Measurements from ENCODE around the gene CDHR1. TPM values are rescaled to one million over a fixed set of nuclear protein-coding genes. Genes with fewer than 3 reads are reported as not detected.

Gene CDHR1
- total and polyA plus RNA-seq, 4 donors, result 0.07 to 0.51 (median 0.14) TPM

GRCh38 chr10:84236807-84237198 lies 42.5 kb downstream of the CDHR1 start:
- Histone ChIP-seq H3K4me1 (ENCODE audit: control insufficient read depth in 4 of 4, insufficient read depth in 4 of 4, low read length in 3 of 4) (no peaks in the 10 kb centered on the region), H3K9me3 (ENCODE audit: control insufficient read depth in 4 of 4, low read length in 3 of 4) (peaks cover 0 to 3% (median under 1%) of the 10 kb centered on the region in 4 donors), H3K27ac (ENCODE audit: low read depth in 1 of 2, low read length in 2 of 2) (no peak overlapping the region), H3K27me3 (ENCODE audit: control insufficient read depth in 4 of 4, insufficient read depth in 4 of 4, low read length in 3 of 4) (peaks cover 0 to 7% (median 3%) of the 10 kb centered on the region in 4 donors), H3K4me3 (ENCODE audit: low read depth in 1 of 3, low read length in 3 of 3) (no peak overlapping the region), H3K36me3 (ENCODE audit: control insufficient read depth in 4 of 4, insufficient read depth in 3 of 4, low read depth in 1 of 4, low read length in 3 of 4) (no peaks in the 10 kb centered on the region), H3K9ac (ENCODE audit: low read depth in 1 of 2, low read length in 2 of 2) (no peak overlapping the region)
- WGBS, result 81% methylated on average over 6 of the region's 6 CpGs
- no peak for DNase-seq (ENCODE audit: low spot score)
- no peak for TF ChIP-seq RAD21 (IDR thresholded peaks at IDR 0.05)

DNA sequence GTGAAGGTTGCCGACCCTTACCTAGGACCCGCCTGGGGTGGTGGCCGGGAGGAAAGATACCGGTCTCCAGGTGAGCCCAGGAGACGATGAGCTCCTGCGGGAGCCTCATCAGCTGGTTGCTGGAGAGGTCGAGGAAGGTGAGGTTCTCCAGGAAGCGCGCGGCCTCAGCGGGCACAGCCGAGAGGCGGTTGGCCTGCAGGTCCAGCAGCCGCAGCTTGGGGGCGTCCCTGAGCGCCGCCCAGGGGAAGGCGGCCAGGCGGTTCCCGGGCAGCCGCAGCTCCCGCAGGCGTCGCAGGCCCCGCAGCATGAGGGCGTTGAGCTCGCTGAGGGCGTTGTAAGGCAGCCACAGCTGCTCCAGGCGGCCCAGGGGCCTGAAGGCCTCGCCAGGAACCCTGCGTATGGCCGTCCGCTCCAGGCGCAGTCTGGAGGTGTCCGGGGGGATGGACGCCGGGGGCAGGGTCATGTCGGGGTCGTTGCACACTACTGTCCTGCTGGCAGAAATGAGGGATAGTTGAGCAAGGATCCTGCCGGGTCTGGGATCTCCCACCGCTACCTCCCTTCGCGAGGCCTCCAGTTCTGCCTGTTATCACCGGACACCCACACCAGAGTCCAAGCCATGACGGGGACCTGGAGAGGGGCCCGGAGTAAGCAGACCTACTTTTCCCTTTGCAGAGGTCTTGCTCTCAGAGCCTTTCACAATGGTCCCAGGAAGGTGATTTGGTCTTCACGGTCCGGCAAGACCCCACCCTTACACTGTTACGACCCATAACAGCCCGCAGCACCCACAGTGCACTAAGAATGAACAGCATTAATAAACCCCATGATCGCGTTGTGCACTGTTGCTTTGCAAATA lies 43.1 kb downstream of the CDHR1 start:
- DNase-seq (ENCODE audit: low spot score), result no peak

More for the DNA sequence above, 43.1 kb downstream of the CDHR1 start:
- TF ChIP-seq ATF3 (IDR thresholded peaks at IDR 0.05), result no peak
- TF ChIP-seq RXRA (IDR thresholded peaks at IDR 0.05), result no peak
- TF ChIP-seq NR2F2 (IDR thresholded peaks at IDR 0.05), result no peak
- TF ChIP-seq JUND (IDR thresholded peaks at IDR 0.05), result no peak
- no peak for TF ChIP-seq HNF4G (IDR thresholded peaks at IDR 0.05)
- no peak for TF ChIP-seq ZBTB33 (IDR thresholded peaks at IDR 0.05)
- no peak for TF ChIP-seq FOXA1 (IDR thresholded peaks at IDR 0.05)
- no peak for TF ChIP-seq HNF4A (conservative IDR thresholded peaks at IDR 0.05)
- no peak for TF ChIP-seq YY1 (IDR thresholded peaks at IDR 0.05)
- TF ChIP-seq TAF1 (conservative IDR thresholded peaks at IDR 0.05), result no peak
- TF ChIP-seq, protein P1, sequence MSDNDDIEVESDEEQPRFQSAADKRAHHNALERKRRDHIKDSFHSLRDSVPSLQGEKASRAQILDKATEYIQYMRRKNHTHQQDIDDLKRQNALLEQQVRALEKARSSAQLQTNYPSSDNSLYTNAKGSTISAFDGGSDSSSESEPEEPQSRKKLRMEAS (IDR thresholded peaks at IDR 0.05), result no peak
- no peak for TF ChIP-seq CTCF (IDR thresholded peaks at IDR 0.05; ENCODE audit: low read depth, low read length, missing input control)
- TF ChIP-seq EGR1 (IDR thresholded peaks at IDR 0.05; ENCODE audit: low read depth in 2 of 2), result no peak
- no peak for TF ChIP-seq RAD21 (IDR thresholded peaks at IDR 0.05)
- 48% methylated on average over 52 of the region's 52 CpGs for WGBS
- Histone ChIP-seq H3K4me1 (ENCODE audit: control insufficient read depth in 4 of 4, insufficient read depth in 4 of 4, low read length in 3 of 4) (no peaks in the 10 kb centered on the region), H3K36me3 (ENCODE audit: control insufficient read depth in 4 of 4, insufficient read depth in 3 of 4, low read depth in 1 of 4, low read length in 3 of 4) (no peaks in the 10 kb centered on the region), H3K27me3 (ENCODE audit: control insufficient read depth in 4 of 4, insufficient read depth in 4 of 4, low read length in 3 of 4) (peaks cover 0 to 7% (median 3%) of the 10 kb centered on the region in 4 donors), H3K9ac (ENCODE audit: low read depth in 1 of 2, low read length in 2 of 2) (no peak overlapping the region), H3K9me3 (ENCODE audit: control insufficient read depth in 4 of 4, low read length in 3 of 4) (peaks cover 0 to 3% (median under 1%) of the 10 kb centered on the region in 4 donors), H3K27ac (ENCODE audit: low read depth in 1 of 2, low read length in 2 of 2) (no peak overlapping the region), H3K4me3 (ENCODE audit: low read depth in 1 of 3, low read length in 3 of 3) (no peak overlapping the region)

Measured in liver (tissue), 9 donors.